ENCODE results near the gene MRTFA. TPM values are rescaled to one million over a fixed set of nuclear protein-coding genes. Genes with fewer than 3 reads are reported as not detected.
"Not testable (repeated sequence)": the region's sequence is repeated elsewhere in the genome, so short reads cannot be mapped to it uniquely, and the experiment has no call there.

The MRTFA gene
- total RNA-seq, 4 donors from 2014 or later = 59.7 to 163 (median 111) TPM

DNA sequence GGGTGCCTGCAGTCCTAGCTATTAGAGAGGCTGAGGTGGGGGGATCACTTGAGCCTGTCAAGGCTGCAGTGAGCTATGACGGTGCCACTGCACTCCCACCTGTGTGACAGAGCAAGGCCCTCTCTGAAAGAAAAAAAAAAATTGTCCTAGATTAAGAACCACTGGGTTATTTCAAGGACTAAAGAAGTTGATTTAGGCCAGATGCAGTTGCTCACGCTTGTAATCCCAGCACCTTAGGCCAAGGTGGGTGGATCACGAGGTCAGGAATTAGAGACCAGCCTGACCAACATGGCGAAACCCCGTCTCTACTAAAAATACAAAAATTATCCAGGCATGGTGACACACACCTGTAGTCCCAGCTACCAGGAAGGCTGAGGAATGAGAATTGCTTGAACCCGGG lies 129.0 kb downstream of the MRTFA start:
- intact Hi-C loops (cut with DNase I; ENCODE audit: low total_unique reads) = no loop called here
- TF ChIP-seq POLR2A (IDR thresholded peaks at IDR 0.05) (no peak), CTCF (IDR thresholded peaks at IDR 0.05) (no peak)
- no peak overlapping the region for H3K4me3 ChIP-seq (ENCODE audit: low read depth, poor library complexity, severe bottlenecking)
- no peak for DNase-seq (ENCODE audit: low spot score in 2 of 2)
- WGBS, 2 donors = 80 to 84% methylated on average over 6 of the region's 6 CpGs

- 85 to 91% methylated on average over 3 of the region's 3 CpGs for WGBS, 2 donors
- DNase-seq (ENCODE audit: low spot score in 2 of 2) = no peak
- H3K4me3 ChIP-seq (ENCODE audit: low read depth, poor library complexity, severe bottlenecking) = no peak overlapping the region
- no peak for TF ChIP-seq POLR2A (IDR thresholded peaks at IDR 0.05)
- no peak for TF ChIP-seq CTCF (IDR thresholded peaks at IDR 0.05)
- intact Hi-C loops (cut with DNase I; ENCODE audit: low total_unique reads) = no loop called here
Observed at GRCh38 chr22:40506762-40507161, 129.8 kb downstream of the MRTFA start.

GRCh38 chr22:40504285-40505249 lies 132.0 kb downstream of the MRTFA start:
- intact Hi-C loops (cut with DNase I; ENCODE audit: low total_unique reads) = no loop called here
- TF ChIP-seq POLR2A (IDR thresholded peaks at IDR 0.05) (no peak), CTCF (IDR thresholded peaks at IDR 0.05) (no peak)
- H3K4me3 ChIP-seq (ENCODE audit: low read depth, poor library complexity, severe bottlenecking) = no peak overlapping the region
- 58 to 62% methylated on average over 3 of the region's 3 CpGs for WGBS, 2 donors
- DNase-seq (ENCODE audit: low spot score in 2 of 2) = no peak

DNA sequence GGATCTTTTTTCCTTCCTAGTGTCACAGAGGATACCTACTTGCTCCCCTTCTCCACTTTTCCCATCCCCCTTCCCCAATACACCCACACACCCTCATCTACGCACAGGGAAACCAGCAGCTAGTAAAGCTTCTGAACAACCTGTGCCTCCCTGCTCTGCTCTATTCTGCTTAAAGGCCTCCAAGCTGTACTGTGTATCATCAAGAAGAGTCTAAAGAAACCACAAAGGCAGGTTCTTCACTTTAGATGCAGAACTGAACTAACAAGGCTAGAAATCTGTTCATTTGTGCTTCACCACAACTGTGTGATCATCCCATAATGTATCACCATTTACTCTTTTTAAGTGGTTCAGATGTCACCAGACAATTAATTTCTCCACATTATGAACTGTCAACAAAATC lies 133.6 kb downstream of the MRTFA start:
- 96 to 97% methylated on average over 1 of the region's 1 CpG for WGBS, 2 donors
- TF ChIP-seq CTCF (IDR thresholded peaks at IDR 0.05) = no peak
- no peak for TF ChIP-seq POLR2A (IDR thresholded peaks at IDR 0.05)
- no peak overlapping the region for H3K4me3 ChIP-seq (ENCODE audit: low read depth, poor library complexity, severe bottlenecking)
- intact Hi-C loops (cut with DNase I; ENCODE audit: low total_unique reads) = no loop called here
- no peak for DNase-seq (ENCODE audit: low spot score in 2 of 2)

- WGBS, 2 donors = 42 to 51% methylated on average over 4 of the region's 5 CpGs
- intact Hi-C loops (cut with DNase I; ENCODE audit: low total_unique reads); H3K4me3 ChIP-seq (ENCODE audit: low read depth, poor library complexity, severe bottlenecking): not testable (repeated sequence)
Observed at GRCh38 chr22:40500465-40500786, 136.1 kb downstream of the MRTFA start.

DNA sequence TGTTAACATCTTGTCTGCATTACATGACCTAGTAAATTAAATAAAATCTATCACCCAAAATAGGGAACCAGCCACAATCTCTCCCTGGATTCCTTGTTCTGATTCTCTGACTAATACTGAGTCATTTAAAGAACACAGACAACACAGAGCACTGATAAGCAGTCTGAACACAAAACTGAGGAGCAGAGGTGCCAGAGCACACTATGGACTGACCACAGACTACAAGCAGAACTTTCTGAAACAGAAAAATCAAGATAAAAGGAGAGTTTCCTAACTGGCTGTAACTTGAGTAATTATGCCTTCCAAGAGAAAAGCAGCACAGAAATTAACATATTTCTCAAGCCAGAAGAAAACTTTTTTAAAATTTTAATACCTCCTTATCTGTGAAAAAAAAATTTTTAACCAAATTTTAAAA lies 137.3 kb downstream of the MRTFA start:
- H3K4me3 ChIP-seq (ENCODE audit: low read depth, poor library complexity, severe bottlenecking) = no peak overlapping the region
- intact Hi-C loops (cut with DNase I; ENCODE audit: low total_unique reads) = no loop called here
- no peak for DNase-seq (ENCODE audit: low spot score in 2 of 2)
- TF ChIP-seq CTCF (IDR thresholded peaks at IDR 0.05) = no peak
- TF ChIP-seq POLR2A (IDR thresholded peaks at IDR 0.05) = no peak

More at GRCh38 chr22:40500465-40500786, 136.1 kb downstream of the MRTFA start:
- not testable (repeated sequence) for DNase-seq (ENCODE audit: low spot score in 2 of 2)

Data from lower leg skin (tissue), 4 donors.